H9 (cell line): ENCODE data around the gene OXSR1. TPM values are rescaled to one million over a fixed set of nuclear protein-coding genes. Genes with fewer than 3 reads are reported as not detected.

Experiments
- DNase-seq: peaks from one replicate; pipeline ENCODE4 v3.0.0-alpha.2; 2017
- H2AFZ ChIP-seq: one replicate; pipeline ENCODE4 v1.6.1; 2013; ENCODE audit warnings: mild to moderate bottlenecking, low read length, control low read depth, moderate library complexity
- H2AK5ac ChIP-seq: 2 replicates; pipeline ENCODE4 v1.6.1; 2013; ENCODE audit warnings: low read length, control low read depth, mixed read lengths; ENCODE audit not compliant: insufficient read length
- H2BK120ac ChIP-seq: one replicate; pipeline ENCODE4 v1.6.1; 2013; ENCODE audit warnings: low read depth, mild to moderate bottlenecking, low read length, control low read depth, inconsistent platforms; ENCODE audit not compliant: poor library complexity, severe bottlenecking
- H2BK12ac ChIP-seq: 2 replicates; pipeline ENCODE4 v1.6.1; 2013; ENCODE audit warnings: low read length, control low read depth, mixed read lengths, low read depth; ENCODE audit not compliant: insufficient read length
- H2BK15ac ChIP-seq: 2 replicates; pipeline ENCODE4 v1.6.1; 2013; ENCODE audit warnings: low read depth, low read length, control low read depth
- H2BK20ac ChIP-seq: one replicate; pipeline ENCODE4 v1.6.1; 2013; ENCODE audit warnings: low read depth, mild to moderate bottlenecking, low read length, control low read depth, inconsistent platforms; ENCODE audit not compliant: poor library complexity, severe bottlenecking
- H2BK5ac ChIP-seq: 2 replicates; pipeline ENCODE4 v1.6.1; 2013; ENCODE audit warnings: low read length, control low read depth, mixed read lengths; ENCODE audit not compliant: insufficient read length
- H3K14ac ChIP-seq: 2 replicates; pipeline ENCODE4 v1.6.1; 2013; ENCODE audit warnings: low read length, control low read depth; ENCODE audit not compliant: insufficient read depth
- H3K18ac ChIP-seq: 2 replicates; pipeline ENCODE4 v1.6.1; 2013; ENCODE audit warnings: low read depth, mild to moderate bottlenecking, mixed read lengths, low read length, control low read depth; ENCODE audit not compliant: insufficient read length
- H3K23ac ChIP-seq: 2 replicates; pipeline ENCODE4 v1.6.1; 2013; ENCODE audit warnings: low read length, control low read depth, mixed read lengths, low read depth; ENCODE audit not compliant: insufficient read length
- H3K23me2 ChIP-seq: 2 replicates; pipeline ENCODE4 v1.6.1; 2013; ENCODE audit warnings: low read depth, mild to moderate bottlenecking, mixed read lengths, low read length, control low read depth; ENCODE audit not compliant: insufficient read length, poor library complexity, severe bottlenecking
- H3K27ac ChIP-seq: 2 replicates; pipeline ENCODE4 v1.5.1; 2013; ENCODE audit warnings: low read length, control low read depth, mixed read lengths, low read depth; ENCODE audit not compliant: insufficient read length
- H3K27me3 ChIP-seq: 2 replicates; pipeline ENCODE4 v1.6.1; 2013; ENCODE audit warnings: low read length, control low read depth, inconsistent platforms; ENCODE audit not compliant: insufficient read depth
- H3K4ac ChIP-seq: 2 replicates; pipeline ENCODE4 v1.6.1; 2013; ENCODE audit warnings: low read depth, mild to moderate bottlenecking, control low read depth, inconsistent platforms, low read length, moderate library complexity
- H3K4me1 ChIP-seq: 2 replicates; pipeline ENCODE4 v1.6.1; 2013; ENCODE audit warnings: low read length, control low read depth, inconsistent platforms; ENCODE audit not compliant: insufficient read depth
- H3K4me2 ChIP-seq: 2 replicates; pipeline ENCODE4 v1.6.1; 2013; ENCODE audit warnings: low read length, control low read depth, mixed read lengths; ENCODE audit not compliant: insufficient read length, insufficient read depth
- H3K56ac ChIP-seq: 2 replicates; pipeline ENCODE4 v1.6.1; 2013; ENCODE audit warnings: low read depth, mild to moderate bottlenecking, mixed read lengths, low read length, control low read depth; ENCODE audit not compliant: insufficient read length
- H3K79me1 ChIP-seq: 2 replicates; pipeline ENCODE4 v1.6.1; 2013; ENCODE audit warnings: low read depth, mild to moderate bottlenecking, moderate library complexity, low read length, control low read depth, inconsistent platforms; ENCODE audit not compliant: insufficient read depth, poor library complexity, severe bottlenecking
- H3K79me2 ChIP-seq: 2 replicates; pipeline ENCODE4 v1.6.1; 2013; ENCODE audit warnings: low read length, control low read depth, inconsistent platforms; ENCODE audit not compliant: insufficient read depth
- H3K9ac ChIP-seq: 2 replicates; pipeline ENCODE4 v1.6.1; 2013; ENCODE audit warnings: low read length, control low read depth, mixed read lengths; ENCODE audit not compliant: insufficient read length; ENCODE audit errors: extremely low read depth
- H3K9me3 ChIP-seq: one replicate; pipeline ENCODE4 v1.6.1; 2013; ENCODE audit warnings: low read depth, low read length, inconsistent platforms; ENCODE audit not compliant: control insufficient read depth
- H3T11ph ChIP-seq: one replicate; pipeline ENCODE4 v1.6.1; 2013; ENCODE audit warnings: mild to moderate bottlenecking, low read length, control low read depth, inconsistent platforms
- H4K20me1 ChIP-seq: one replicate; pipeline ENCODE4 v1.6.1; 2013; ENCODE audit not compliant: control insufficient read depth, insufficient read length, insufficient read depth
- H4K5ac ChIP-seq: 2 replicates; pipeline ENCODE4 v1.6.1; 2013; ENCODE audit warnings: low read depth, mild to moderate bottlenecking, mixed read lengths, low read length, control low read depth; ENCODE audit not compliant: insufficient read length
- H4K8ac ChIP-seq: replicated peaks from 2 replicates; pipeline ENCODE4 v1.6.1; 2013; ENCODE audit warnings: low read length, control low read depth, mixed read lengths, low read depth; ENCODE audit not compliant: insufficient read length
- H4K91ac ChIP-seq: 2 replicates; pipeline ENCODE4 v1.6.1; 2013; ENCODE audit warnings: low read depth, mild to moderate bottlenecking, moderate library complexity, mixed read lengths, low read length, control low read depth; ENCODE audit not compliant: insufficient read length
- H3K27ac Mint-ChIP-seq, 3 experiments: 2 replicates in 2 of 3; 3 replicates in 1 of 3; pipeline ENCODE4 v1.8.0; 2020 to 2021; ENCODE audit warnings: mixed read lengths in 3 of 3, mild to moderate bottlenecking in 1 of 3, moderate library complexity in 1 of 3
- H3K27me3 Mint-ChIP-seq: 2 replicates; pipeline ENCODE4 v1.8.0; 2021; ENCODE audit warnings: low read depth, mild to moderate bottlenecking, moderate library complexity, mixed read lengths
- H3K36me3 Mint-ChIP-seq, 3 experiments: 2 replicates in 2 of 3; 3 replicates in 1 of 3; pipeline ENCODE4 v1.8.0; 2020 to 2021; ENCODE audit warnings: low read depth in 3 of 3, mixed read lengths in 3 of 3; ENCODE audit not compliant: insufficient read depth in 1 of 3
- H3K4me1 Mint-ChIP-seq, 2 experiments: 2 replicates each; pipeline ENCODE4 v1.8.0; 2020; ENCODE audit warnings: mixed read lengths in 2 of 2
- H3K4me3 Mint-ChIP-seq, 2 experiments: 2 replicates in 1 of 2; 3 replicates in 1 of 2; pipeline ENCODE4 v1.8.0; 2020 to 2021; ENCODE audit warnings: mild to moderate bottlenecking in 2 of 2, mixed read lengths in 2 of 2, moderate library complexity in 1 of 2
- H3K9me3 Mint-ChIP-seq, 2 experiments: 2 replicates in 1 of 2; 3 replicates in 1 of 2; pipeline ENCODE4 v1.8.0; 2020; ENCODE audit warnings: mild to moderate bottlenecking in 2 of 2, mixed read lengths in 2 of 2, moderate library complexity in 1 of 2
- CTCF ChIP-seq: fragments of 200-600 bp; sonication (generic); conservative IDR thresholded peaks from 3 replicates; pipeline ENCODE4 v1.8.0; 2021; ENCODE audit warnings: antibody characterized with exemption, mild to moderate bottlenecking
- WGBS: extraction: QIAGEN DNeasy Blood & Tissue Kit; methylation state at CpG from one replicate; pipeline ENCODE4 v1.1.7; 2013; ENCODE audit warnings: missing lambda C conversion rate, low lambda C conversion rate, mixed read lengths; ENCODE audit not compliant: insufficient read length; ENCODE audit errors: extremely low coverage; 5-methylcytosine and 5-hydroxymethylcytosine counted together
- total RNA-seq: library from RNA; stranded (reverse); gene quantifications from 2 replicates; pipeline ENCODE4 v1.2.1, GENCODE V29; 2021

The OXSR1 gene
- total RNA-seq, 1 experiment from 2014 or later, result 54.1 TPM

- H4K5ac ChIP-seq, result no peak overlapping the region
- H3K9ac ChIP-seq, result no peak overlapping the region
- no peak overlapping the region for H4K8ac ChIP-seq
- H3K23ac ChIP-seq, result no peak overlapping the region
- no peaks in the 10 kb centered on the region for H3K23me2 ChIP-seq
- no peak overlapping the region for H2BK5ac ChIP-seq
- no peak overlapping the region for H3K4ac ChIP-seq
- H3K4me3 Mint-ChIP-seq, result no peak overlapping the region
- no peak overlapping the region for H2AK5ac ChIP-seq
- no peaks in the 10 kb centered on the region for H3K4me1 ChIP-seq
- H3K36me3 Mint-ChIP-seq, result peaks cover 20 to 70% (median 61%) of the 10 kb centered on the region in 3 experiments; a peak in 6 of 7 replicates
- no peaks in the 10 kb centered on the region for H3K79me1 ChIP-seq
- no peaks in the 10 kb centered on the region for H3K9me3 Mint-ChIP-seq
- no peak overlapping the region for H3K14ac ChIP-seq
- no peaks in the 10 kb centered on the region for H3K9me3 ChIP-seq
- no peak overlapping the region for H2AFZ ChIP-seq
- H3K56ac ChIP-seq, result no peak overlapping the region
- H3K27ac Mint-ChIP-seq, result no peak overlapping the region
- H2BK120ac ChIP-seq, result no peak overlapping the region
- no peak overlapping the region for H4K91ac ChIP-seq
- peaks cover 0 to 3% of the 10 kb centered on the region in 2 experiments; a peak in 1 of 4 replicates for H3K4me1 Mint-ChIP-seq
- H2BK20ac ChIP-seq, result no peak overlapping the region
- TF ChIP-seq CTCF, result no peak
- no CpG with 5 or more reads among the region's 2 CpGs for WGBS
- no peak overlapping the region for H3K4me2 ChIP-seq
- H3K79me2 ChIP-seq, result no peaks in the 10 kb centered on the region
- DNase-seq, result no peak
- no peak overlapping the region for H3T11ph ChIP-seq
- no peaks in the 10 kb centered on the region for H3K27me3 Mint-ChIP-seq
- H2BK15ac ChIP-seq, result no peak overlapping the region
- H2BK12ac ChIP-seq, result no peak overlapping the region
- no peaks in the 10 kb centered on the region for H4K20me1 ChIP-seq
- no peaks in the 10 kb centered on the region for H3K27me3 ChIP-seq
- no peak overlapping the region for H3K27ac ChIP-seq
- no peak overlapping the region for H3K18ac ChIP-seq
Observed at GRCh38 chr3:38250198-38250597, 84.9 kb downstream of the OXSR1 start.
